GM18502 (cell line): ENCODE results near the gene COTL1.
A peak's percentile ranks its signal among the peaks of the same experiment; 100 is the strongest.

Source experiments
- ATAC-seq: cut with Tn5 transposase; IDR thresholded peaks from one replicate; pipeline ENCODE4 v1.9.1; 2021; ENCODE audit warnings: mild to moderate bottlenecking; ENCODE audit not compliant: unreplicated experiment, poor library complexity

Gene COTL1

GRCh38 chr16:84598360-84598759 lies 19.5 kb downstream of the COTL1 start:
- no peak for ATAC-seq

GRCh38 chr16:84597931-84598351 lies 19.9 kb downstream of the COTL1 start:
- ATAC-seq: no peak

- no peak for ATAC-seq
Observed at GRCh38 chr16:84597528-84597896, 20.4 kb downstream of the COTL1 start.

- ATAC-seq: no peak
Observed at GRCh38 chr16:84596801-84597527, 20.9 kb downstream of the COTL1 start.

- ATAC-seq: no peak
Observed at GRCh38 chr16:84596161-84596560, 21.7 kb downstream of the COTL1 start.

GRCh38 chr16:84595052-84595481 lies 22.8 kb downstream of the COTL1 start:
- no peak for ATAC-seq

- ATAC-seq: no peak
Observed at GRCh38 chr16:84594725-84595038, 23.2 kb downstream of the COTL1 start.

GRCh38 chr16:84593825-84594724 lies 23.8 kb downstream of the COTL1 start:
- peak; percentile 90 for ATAC-seq

- no peak for ATAC-seq
Observed at GRCh38 chr16:84592718-84593117, 25.2 kb downstream of the COTL1 start.

GRCh38 chr16:84589975-84590719 lies 27.7 kb downstream of the COTL1 start:
- no peak for ATAC-seq

GRCh38 chr16:84588991-84589390 lies 28.9 kb downstream of the COTL1 start:
- ATAC-seq: no peak

- peak; percentile 55 for ATAC-seq
Observed at GRCh38 chr16:84585886-84586285, 32.0 kb downstream of the COTL1 start.

- ATAC-seq: no peak
Observed at GRCh38 chr16:84585467-84585866, 32.4 kb downstream of the COTL1 start.

- no peak for ATAC-seq
Observed at GRCh38 chr16:84584678-84585077, 33.2 kb downstream of the COTL1 start.

GRCh38 chr16:84583995-84584394 lies 33.9 kb downstream of the COTL1 start:
- ATAC-seq: no peak

- no peak for ATAC-seq
Observed at GRCh38 chr16:84582958-84583516, 34.8 kb downstream of the COTL1 start.

GRCh38 chr16:84581158-84581557 lies 36.7 kb downstream of the COTL1 start:
- ATAC-seq: no peak

GRCh38 chr16:84579936-84580335 lies 37.9 kb downstream of the COTL1 start:
- no peak for ATAC-seq

- ATAC-seq: no peak
Observed at GRCh38 chr16:84578538-84579126, 39.2 kb downstream of the COTL1 start.
